ENCODE measurements around the gene IL1RL1.

DNA sequence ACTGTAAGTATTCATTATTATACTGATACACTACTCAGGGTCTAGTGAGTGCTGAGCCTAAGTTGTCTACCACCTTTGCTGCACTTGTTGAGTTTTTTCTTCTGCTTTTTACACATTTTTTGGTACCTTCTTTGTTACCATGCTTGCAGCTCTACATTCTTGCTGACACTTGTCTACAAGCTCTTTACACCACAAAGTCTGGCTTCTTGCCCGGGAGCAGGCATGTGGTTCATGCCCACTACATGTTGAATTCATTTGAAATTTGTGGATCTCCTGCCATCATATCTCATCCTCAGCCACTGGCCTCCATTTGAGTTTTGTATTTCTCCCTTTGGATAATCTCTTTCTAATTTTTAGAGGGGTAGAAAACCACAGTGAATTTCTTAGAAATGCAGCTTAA is 74.2 kb downstream of the IL1RL1 start:
- no peak for TF ChIP-seq POLR2A (IDR thresholded peaks at IDR 0.05)
- TF ChIP-seq, protein P1, sequence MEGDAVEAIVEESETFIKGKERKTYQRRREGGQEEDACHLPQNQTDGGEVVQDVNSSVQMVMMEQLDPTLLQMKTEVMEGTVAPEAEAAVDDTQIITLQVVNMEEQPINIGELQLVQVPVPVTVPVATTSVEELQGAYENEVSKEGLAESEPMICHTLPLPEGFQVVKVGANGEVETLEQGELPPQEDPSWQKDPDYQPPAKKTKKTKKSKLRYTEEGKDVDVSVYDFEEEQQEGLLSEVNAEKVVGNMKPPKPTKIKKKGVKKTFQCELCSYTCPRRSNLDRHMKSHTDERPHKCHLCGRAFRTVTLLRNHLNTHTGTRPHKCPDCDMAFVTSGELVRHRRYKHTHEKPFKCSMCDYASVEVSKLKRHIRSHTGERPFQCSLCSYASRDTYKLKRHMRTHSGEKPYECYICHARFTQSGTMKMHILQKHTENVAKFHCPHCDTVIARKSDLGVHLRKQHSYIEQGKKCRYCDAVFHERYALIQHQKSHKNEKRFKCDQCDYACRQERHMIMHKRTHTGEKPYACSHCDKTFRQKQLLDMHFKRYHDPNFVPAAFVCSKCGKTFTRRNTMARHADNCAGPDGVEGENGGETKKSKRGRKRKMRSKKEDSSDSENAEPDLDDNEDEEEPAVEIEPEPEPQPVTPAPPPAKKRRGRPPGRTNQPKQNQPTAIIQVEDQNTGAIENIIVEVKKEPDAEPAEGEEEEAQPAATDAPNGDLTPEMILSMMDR (IDR thresholded peaks at IDR 0.05) = no peak

Data from body of pancreas (tissue), 4 donors.